H9 (cell line): ENCODE data around the gene FLT3LG. TPM values are rescaled to one million over a fixed set of nuclear protein-coding genes. Genes with fewer than 3 reads are reported as not detected.

Experiments used
- DNase-seq: peaks from one replicate; pipeline ENCODE4 v3.0.0-alpha.2; 2017
- H2AFZ ChIP-seq: one replicate; pipeline ENCODE4 v1.6.1; 2013; ENCODE audit warnings: mild to moderate bottlenecking, low read length, control low read depth, moderate library complexity
- H2AK5ac ChIP-seq: 2 replicates; pipeline ENCODE4 v1.6.1; 2013; ENCODE audit warnings: low read length, control low read depth, mixed read lengths; ENCODE audit not compliant: insufficient read length
- H2BK120ac ChIP-seq: one replicate; pipeline ENCODE4 v1.6.1; 2013; ENCODE audit warnings: low read depth, mild to moderate bottlenecking, low read length, control low read depth, inconsistent platforms; ENCODE audit not compliant: poor library complexity, severe bottlenecking
- H2BK12ac ChIP-seq: 2 replicates; pipeline ENCODE4 v1.6.1; 2013; ENCODE audit warnings: low read length, control low read depth, mixed read lengths, low read depth; ENCODE audit not compliant: insufficient read length
- H2BK15ac ChIP-seq: 2 replicates; pipeline ENCODE4 v1.6.1; 2013; ENCODE audit warnings: low read depth, low read length, control low read depth
- H2BK20ac ChIP-seq: one replicate; pipeline ENCODE4 v1.6.1; 2013; ENCODE audit warnings: low read depth, mild to moderate bottlenecking, low read length, control low read depth, inconsistent platforms; ENCODE audit not compliant: poor library complexity, severe bottlenecking
- H2BK5ac ChIP-seq: 2 replicates; pipeline ENCODE4 v1.6.1; 2013; ENCODE audit warnings: low read length, control low read depth, mixed read lengths; ENCODE audit not compliant: insufficient read length
- H3K14ac ChIP-seq: 2 replicates; pipeline ENCODE4 v1.6.1; 2013; ENCODE audit warnings: low read length, control low read depth; ENCODE audit not compliant: insufficient read depth
- H3K18ac ChIP-seq: 2 replicates; pipeline ENCODE4 v1.6.1; 2013; ENCODE audit warnings: low read depth, mild to moderate bottlenecking, mixed read lengths, low read length, control low read depth; ENCODE audit not compliant: insufficient read length
- H3K23ac ChIP-seq: 2 replicates; pipeline ENCODE4 v1.6.1; 2013; ENCODE audit warnings: low read length, control low read depth, mixed read lengths, low read depth; ENCODE audit not compliant: insufficient read length
- H3K23me2 ChIP-seq: 2 replicates; pipeline ENCODE4 v1.6.1; 2013; ENCODE audit warnings: low read depth, mild to moderate bottlenecking, mixed read lengths, low read length, control low read depth; ENCODE audit not compliant: insufficient read length, poor library complexity, severe bottlenecking
- H3K27ac ChIP-seq: 2 replicates; pipeline ENCODE4 v1.5.1; 2013; ENCODE audit warnings: low read length, control low read depth, mixed read lengths, low read depth; ENCODE audit not compliant: insufficient read length
- H3K27me3 ChIP-seq: 2 replicates; pipeline ENCODE4 v1.6.1; 2013; ENCODE audit warnings: low read length, control low read depth, inconsistent platforms; ENCODE audit not compliant: insufficient read depth
- H3K4ac ChIP-seq: 2 replicates; pipeline ENCODE4 v1.6.1; 2013; ENCODE audit warnings: low read depth, mild to moderate bottlenecking, control low read depth, inconsistent platforms, low read length, moderate library complexity
- H3K4me1 ChIP-seq: 2 replicates; pipeline ENCODE4 v1.6.1; 2013; ENCODE audit warnings: low read length, control low read depth, inconsistent platforms; ENCODE audit not compliant: insufficient read depth
- H3K4me2 ChIP-seq: 2 replicates; pipeline ENCODE4 v1.6.1; 2013; ENCODE audit warnings: low read length, control low read depth, mixed read lengths; ENCODE audit not compliant: insufficient read length, insufficient read depth
- H3K56ac ChIP-seq: 2 replicates; pipeline ENCODE4 v1.6.1; 2013; ENCODE audit warnings: low read depth, mild to moderate bottlenecking, mixed read lengths, low read length, control low read depth; ENCODE audit not compliant: insufficient read length
- H3K79me1 ChIP-seq: 2 replicates; pipeline ENCODE4 v1.6.1; 2013; ENCODE audit warnings: low read depth, mild to moderate bottlenecking, moderate library complexity, low read length, control low read depth, inconsistent platforms; ENCODE audit not compliant: insufficient read depth, poor library complexity, severe bottlenecking
- H3K79me2 ChIP-seq: 2 replicates; pipeline ENCODE4 v1.6.1; 2013; ENCODE audit warnings: low read length, control low read depth, inconsistent platforms; ENCODE audit not compliant: insufficient read depth
- H3K9ac ChIP-seq: 2 replicates; pipeline ENCODE4 v1.6.1; 2013; ENCODE audit warnings: low read length, control low read depth, mixed read lengths; ENCODE audit not compliant: insufficient read length; ENCODE audit errors: extremely low read depth
- H3K9me3 ChIP-seq: one replicate; pipeline ENCODE4 v1.6.1; 2013; ENCODE audit warnings: low read depth, low read length, inconsistent platforms; ENCODE audit not compliant: control insufficient read depth
- H3T11ph ChIP-seq: one replicate; pipeline ENCODE4 v1.6.1; 2013; ENCODE audit warnings: mild to moderate bottlenecking, low read length, control low read depth, inconsistent platforms
- H4K20me1 ChIP-seq: one replicate; pipeline ENCODE4 v1.6.1; 2013; ENCODE audit not compliant: control insufficient read depth, insufficient read length, insufficient read depth
- H4K5ac ChIP-seq: 2 replicates; pipeline ENCODE4 v1.6.1; 2013; ENCODE audit warnings: low read depth, mild to moderate bottlenecking, mixed read lengths, low read length, control low read depth; ENCODE audit not compliant: insufficient read length
- H4K8ac ChIP-seq: replicated peaks from 2 replicates; pipeline ENCODE4 v1.6.1; 2013; ENCODE audit warnings: low read length, control low read depth, mixed read lengths, low read depth; ENCODE audit not compliant: insufficient read length
- H4K91ac ChIP-seq: 2 replicates; pipeline ENCODE4 v1.6.1; 2013; ENCODE audit warnings: low read depth, mild to moderate bottlenecking, moderate library complexity, mixed read lengths, low read length, control low read depth; ENCODE audit not compliant: insufficient read length
- H3K27ac Mint-ChIP-seq, 3 experiments: 2 replicates in 2 of 3; 3 replicates in 1 of 3; pipeline ENCODE4 v1.8.0; 2020 to 2021; ENCODE audit warnings: mixed read lengths in 3 of 3, mild to moderate bottlenecking in 1 of 3, moderate library complexity in 1 of 3
- H3K27me3 Mint-ChIP-seq: 2 replicates; pipeline ENCODE4 v1.8.0; 2021; ENCODE audit warnings: low read depth, mild to moderate bottlenecking, moderate library complexity, mixed read lengths
- H3K36me3 Mint-ChIP-seq, 3 experiments: 2 replicates in 2 of 3; 3 replicates in 1 of 3; pipeline ENCODE4 v1.8.0; 2020 to 2021; ENCODE audit warnings: low read depth in 3 of 3, mixed read lengths in 3 of 3; ENCODE audit not compliant: insufficient read depth in 1 of 3
- H3K4me1 Mint-ChIP-seq, 2 experiments: 2 replicates each; pipeline ENCODE4 v1.8.0; 2020; ENCODE audit warnings: mixed read lengths in 2 of 2
- H3K4me3 Mint-ChIP-seq, 2 experiments: 2 replicates in 1 of 2; 3 replicates in 1 of 2; pipeline ENCODE4 v1.8.0; 2020 to 2021; ENCODE audit warnings: mild to moderate bottlenecking in 2 of 2, mixed read lengths in 2 of 2, moderate library complexity in 1 of 2
- H3K9me3 Mint-ChIP-seq, 2 experiments: 2 replicates in 1 of 2; 3 replicates in 1 of 2; pipeline ENCODE4 v1.8.0; 2020; ENCODE audit warnings: mild to moderate bottlenecking in 2 of 2, mixed read lengths in 2 of 2, moderate library complexity in 1 of 2
- CTCF ChIP-seq: fragments of 200-600 bp; sonication (generic); conservative IDR thresholded peaks from 3 replicates; pipeline ENCODE4 v1.8.0; 2021; ENCODE audit warnings: antibody characterized with exemption, mild to moderate bottlenecking
- WGBS: extraction: QIAGEN DNeasy Blood & Tissue Kit; methylation state at CpG from one replicate; pipeline ENCODE4 v1.1.7; 2013; ENCODE audit warnings: missing lambda C conversion rate, low lambda C conversion rate, mixed read lengths; ENCODE audit not compliant: insufficient read length; ENCODE audit errors: extremely low coverage; 5-methylcytosine and 5-hydroxymethylcytosine counted together
- total RNA-seq: library from RNA; stranded (reverse); gene quantifications from 2 replicates; pipeline ENCODE4 v1.2.1, GENCODE V29; 2021

Gene FLT3LG
- total RNA-seq, 1 experiment from 2014 or later, result 2.1 TPM

- Histone ChIP-seq H3K56ac (no peak overlapping the region), H3K23me2 (peaks cover 6% of the 10 kb centered on the region), H3K18ac (no peak overlapping the region), H3K79me2 (peaks cover 4% of the 10 kb centered on the region; the same call in 1 of the 2 replicates), H3K4me2 (peak overlapping the region; percentile 88), H4K8ac (no peak overlapping the region), H2BK20ac (no peak overlapping the region), H3K9me3 (no peaks in the 10 kb centered on the region), H3K27me3 (no peaks in the 10 kb centered on the region), H4K5ac (no peak overlapping the region), H3K4ac (no peak overlapping the region), H3K23ac (no peak overlapping the region), H3K14ac (peak overlapping the region; percentile 74; the same call in 1 of the 2 replicates), H2AK5ac (no peak overlapping the region), H3K27ac (peak overlapping the region; percentile 38), H2BK5ac (no peak overlapping the region), H3K4me1 (no peaks in the 10 kb centered on the region; the same call in none of the 2 replicates), H2BK12ac (no peak overlapping the region), H3T11ph (no peak overlapping the region), H2BK120ac (no peak overlapping the region), H4K20me1 (no peaks in the 10 kb centered on the region), H4K91ac (no peak overlapping the region), H2BK15ac (no peak overlapping the region), H2AFZ (no peak overlapping the region), H3K9ac (peak overlapping the region; percentile 98), H3K79me1 (peaks cover 10% of the 10 kb centered on the region)
- peaks cover 40 to 51% (median 42%) of the 10 kb centered on the region in 3 experiments for H3K36me3 Mint-ChIP-seq
- TF ChIP-seq CTCF, result no peak
- H3K27me3 Mint-ChIP-seq, result no peaks in the 10 kb centered on the region
- peaks cover 0 to 3% of the 10 kb centered on the region in 2 experiments; a peak in 1 of 5 replicates for H3K9me3 Mint-ChIP-seq
- peak overlapping the region; percentile 94 for H3K4me3 Mint-ChIP-seq
- no CpG with 5 or more reads among the region's 22 CpGs for WGBS
- DNase-seq, result peak; percentile 54
- peaks cover 22 to 39% of the 10 kb centered on the region in 2 experiments for H3K4me1 Mint-ChIP-seq
- peak overlapping the region; percentile 99 for H3K27ac Mint-ChIP-seq
Measured at GRCh38 chr19:49497047-49497788, 23.2 kb downstream of the FLT3LG start.
